Right cardiac atrium (tissue), 5 donors: Measurements from ENCODE around the gene OLFM1. TPM values are rescaled to one million over a fixed set of nuclear protein-coding genes. Genes with fewer than 3 reads are reported as not detected.

Source experiments
- ATAC-seq, 2 donors: fragments of 200-7000 bp; cut with Tn5 transposase; one replicate each; pipeline versions ENCODE4 v1.8.0 to v1.9.1; 2020; ENCODE audit warnings: moderate library complexity in 2 of 2, mild to moderate bottlenecking in 1 of 2
- DNase-seq, 3 donors: peaks; one replicate each; pipeline ENCODE4 v3.0.0-alpha.2; 2020
- H3K27ac ChIP-seq: one replicate; pipeline ENCODE4 v1.5.1; 2013; ENCODE audit warnings: mild to moderate bottlenecking, low read length, control low read depth, moderate library complexity
- H3K27me3 ChIP-seq: one replicate; pipeline ENCODE4 v1.6.1; 2013; ENCODE audit not compliant: control insufficient read depth, insufficient read depth
- H3K4me1 ChIP-seq: one replicate; pipeline ENCODE4 v1.6.1; 2013; ENCODE audit warnings: low read length; ENCODE audit not compliant: control insufficient read depth, insufficient read depth
- H3K4me3 ChIP-seq: one replicate; pipeline ENCODE4 v1.5.1; 2013; ENCODE audit warnings: low read length, control low read depth
- H3K9me3 ChIP-seq: one replicate; pipeline ENCODE4 v1.6.1; 2013; ENCODE audit warnings: low read length; ENCODE audit not compliant: control insufficient read depth
- WGBS: extraction: QIAGEN DNeasy Blood & Tissue Kit; methylation state at CpG from one replicate; pipeline ENCODE4 v1.1.7; 2013; 5-methylcytosine and 5-hydroxymethylcytosine counted together
- intact Hi-C, 4 donors: fragments of 100-400 bp; cut with DNase I; formaldehyde crosslinking; loops; one replicate each; pipeline versions ENCODE4 v1.11.0 to v1.14.0; 2022 to 2023
- polyA plus RNA-seq: library from polyadenylated mRNA; stranded (reverse); fragments of 200-250 nt; gene quantifications from one replicate; pipeline ENCODE4 v1.2.3, GENCODE V29; 2013
- total RNA-seq, 4 donors: library from RNA; stranded (reverse); fragmentation: NEBNext Ultra II Directional; extraction: Animal tissue kit (Norgen Biotek cat#: 25700); gene quantifications; one replicate each; pipeline ENCODE4 v1.2.1, GENCODE V29; 2021
- donor health status: healthy with polysubstance abuse.
- donor health status: DM: no; HTN: yes; CAD: no.
- donor health status: DM: no; HTN: no; CAD: no.
- donor health status: DM: no; HTN: yes; CAD: no; lungs with severe emphysema.
- donor health status: DM: yes; HTN: yes; CAD: no.

OLFM1 gene
- total and polyA plus RNA-seq, 5 donors: 8.8 to 19.1 (median 10.0) TPM

GRCh38 chr9:135127718-135128670 is 40.5 kb downstream of the OLFM1 start:
- Histone ChIP-seq H3K27ac (no peak overlapping the region), H3K4me1 (no peaks in the 10 kb centered on the region), H3K9me3 (no peaks in the 10 kb centered on the region), H3K27me3 (no peaks in the 10 kb centered on the region), H3K4me3 (no peak overlapping the region)
- 60% methylated on average over 23 of the region's 23 CpGs for WGBS
- DNase-seq (peak in 1 of 3 donors; percentile 12), ATAC-seq (no peak)
- intact Hi-C loops: no loop called here

- Histone ChIP-seq H3K4me1 (no peaks in the 10 kb centered on the region), H3K27me3 (no peaks in the 10 kb centered on the region), H3K9me3 (no peaks in the 10 kb centered on the region), H3K27ac (no peak overlapping the region), H3K4me3 (no peak overlapping the region)
- peak in 1 of 2 donors; percentile 48 for ATAC-seq
- intact Hi-C loops: no loop called here
- WGBS: 92% methylated on average over 7 of the region's 7 CpGs
- DNase-seq: peak in 1 of 3 donors; percentile 31
Measured at GRCh38 chr9:135129137-135129695, 41.7 kb downstream of the OLFM1 start.

GRCh38 chr9:135130207-135130976 is 42.9 kb downstream of the OLFM1 start:
- 77% methylated on average over 18 of the region's 18 CpGs for WGBS
- no peaks in the 10 kb centered on the region for H3K4me1 ChIP-seq
- no peaks in the 10 kb centered on the region for H3K9me3 ChIP-seq
- H3K27me3 ChIP-seq: no peaks in the 10 kb centered on the region
- peak in 1 of 2 donors; percentile 52 for ATAC-seq
- no peak overlapping the region for H3K27ac ChIP-seq
- intact Hi-C loops: no loop called here
- peak in 2 of 3 donors; percentile 44 to 53 for DNase-seq
- no peak overlapping the region for H3K4me3 ChIP-seq

GRCh38 chr9:135131488-135131887 is 44.0 kb downstream of the OLFM1 start:
- WGBS: 85% methylated on average over 8 of the region's 8 CpGs
- H3K27me3 ChIP-seq: no peaks in the 10 kb centered on the region

GRCh38 chr9:135132008-135132407 is 44.5 kb downstream of the OLFM1 start:
- ATAC-seq: no peak
- intact Hi-C loops: no loop called here
- no peaks in the 10 kb centered on the region for H3K9me3 ChIP-seq
- no peaks in the 10 kb centered on the region for H3K4me1 ChIP-seq
- no peak for DNase-seq
- H3K4me3 ChIP-seq: no peak overlapping the region
- WGBS: 85% methylated on average over 18 of the region's 18 CpGs
- no peak overlapping the region for H3K27ac ChIP-seq
- no peaks in the 10 kb centered on the region for H3K27me3 ChIP-seq

More at GRCh38 chr9:135131488-135131887, 44.0 kb downstream of the OLFM1 start:
- Histone ChIP-seq H3K27ac (no peak overlapping the region), H3K4me3 (no peak overlapping the region), H3K4me1 (no peaks in the 10 kb centered on the region), H3K9me3 (no peaks in the 10 kb centered on the region)
- no peak for ATAC-seq
- no peak for DNase-seq
- intact Hi-C loops: no loop called here

GRCh38 chr9:135134268-135135022 is 47.0 kb downstream of the OLFM1 start:
- Histone ChIP-seq H3K27ac (no peak overlapping the region), H3K4me1 (no peaks in the 10 kb centered on the region), H3K9me3 (no peaks in the 10 kb centered on the region), H3K27me3 (no peaks in the 10 kb centered on the region), H3K4me3 (no peak overlapping the region)
- ATAC-seq: no peak
- intact Hi-C loops: no loop called here
- WGBS: 45% methylated on average over 28 of the region's 28 CpGs
- DNase-seq: no peak

GRCh38 chr9:135135171-135135928 is 47.9 kb downstream of the OLFM1 start:
- DNase-seq: no peak
- Histone ChIP-seq H3K9me3 (no peaks in the 10 kb centered on the region), H3K27ac (no peak overlapping the region), H3K4me3 (no peak overlapping the region), H3K4me1 (no peaks in the 10 kb centered on the region), H3K27me3 (no peaks in the 10 kb centered on the region)
- ATAC-seq: no peak
- 74% methylated on average over 13 of the region's 13 CpGs for WGBS
- intact Hi-C loops: no loop called here

GRCh38 chr9:135135929-135136315 is 48.5 kb downstream of the OLFM1 start:
- WGBS: 27% methylated on average over 6 of the region's 6 CpGs
- DNase-seq (no peak), ATAC-seq (peak; percentile 14 to 33)
- Histone ChIP-seq H3K4me1 (no peaks in the 10 kb centered on the region), H3K27me3 (no peaks in the 10 kb centered on the region), H3K27ac (no peak overlapping the region), H3K9me3 (no peaks in the 10 kb centered on the region), H3K4me3 (no peak overlapping the region)
- intact Hi-C loops: no loop called here

- no peaks in the 10 kb centered on the region for H3K4me1 ChIP-seq
- H3K27me3 ChIP-seq: no peaks in the 10 kb centered on the region
- intact Hi-C loops: no loop called here
- DNase-seq: no peak
- ATAC-seq: no peak
- H3K4me3 ChIP-seq: no peak overlapping the region
- no peak overlapping the region for H3K27ac ChIP-seq
- WGBS: 35% methylated on average over 9 of the region's 9 CpGs
- no peaks in the 10 kb centered on the region for H3K9me3 ChIP-seq
Measured at GRCh38 chr9:135136481-135136880, 49.0 kb downstream of the OLFM1 start.
